ENCODE measurements around the gene THBS3.
A peak's percentile ranks its signal among the peaks of the same experiment; 100 is the strongest.
"Not testable (repeated sequence)": the region's sequence is repeated elsewhere in the genome, so short reads cannot be mapped to it uniquely, and the experiment has no call there.

Gene THBS3

GRCh38 chr1:155168456-155169210 lies 39.1 kb downstream of the THBS3 start:
- peaks cover 19% of the 10 kb centered on the region for H3K79me2 ChIP-seq (ENCODE audit: insufficient read depth, low read length)
- H3K4me1 ChIP-seq (ENCODE audit: insufficient read depth, low read length, poor library complexity, severe bottlenecking): peaks cover 12% of the 10 kb centered on the region
- no peaks in the 10 kb centered on the region for H3F3A ChIP-seq (ENCODE audit: low read depth)
- TF ChIP-seq CTCF (conservative IDR thresholded peaks at IDR 0.05; ENCODE audit: low read length) (no peak), EZH2phosphoT487 (IDR thresholded peaks at IDR 0.05; ENCODE audit: borderline replicate concordance) (no peak)
- no peak overlapping the region for H3K9ac ChIP-seq (ENCODE audit: low read depth, low read length, poor library complexity, severe bottlenecking)
- H3K4me2 ChIP-seq (ENCODE audit: low read depth, low read length, poor library complexity, severe bottlenecking): no peak overlapping the region
- no peaks in the 10 kb centered on the region for H4K20me1 ChIP-seq (ENCODE audit: insufficient read depth, low read length, poor library complexity, severe bottlenecking)
- H2AFZ ChIP-seq (ENCODE audit: low read length): no peak overlapping the region
- no peaks in the 10 kb centered on the region for H3K36me3 ChIP-seq (ENCODE audit: insufficient read depth, low read length)
- no peaks in the 10 kb centered on the region for H3K9me3 ChIP-seq (ENCODE audit: insufficient read depth, low read depth, low read length)
- H3K27me3 ChIP-seq (ENCODE audit: insufficient read depth, low read length, poor library complexity, severe bottlenecking): no peaks in the 10 kb centered on the region
- no peak overlapping the region for H3K4me3 ChIP-seq (ENCODE audit: low read length, poor library complexity, severe bottlenecking)
- H3K9me2 ChIP-seq (replicated peaks; ENCODE audit: low read depth, low read length): no peaks in the 10 kb centered on the region

- H3K4me1 ChIP-seq (ENCODE audit: insufficient read depth, low read length, poor library complexity, severe bottlenecking): peaks cover 12% of the 10 kb centered on the region
- H3K9me3 ChIP-seq (ENCODE audit: insufficient read depth, low read depth, low read length); H3K27me3 ChIP-seq (ENCODE audit: insufficient read depth, low read length, poor library complexity, severe bottlenecking); H3K4me3 ChIP-seq (ENCODE audit: low read length, poor library complexity, severe bottlenecking); H3K9me2 ChIP-seq (replicated peaks; ENCODE audit: low read depth, low read length); H4K20me1 ChIP-seq (ENCODE audit: insufficient read depth, low read length, poor library complexity, severe bottlenecking); H3K36me3 ChIP-seq (ENCODE audit: insufficient read depth, low read length); H3K9ac ChIP-seq (ENCODE audit: low read depth, low read length, poor library complexity, severe bottlenecking); H2AFZ ChIP-seq (ENCODE audit: low read length); H3F3A ChIP-seq (ENCODE audit: low read depth): not testable (repeated sequence)
- peaks cover 19% of the 10 kb centered on the region for H3K79me2 ChIP-seq (ENCODE audit: insufficient read depth, low read length)
- peak overlapping the region; percentile 88 for H3K4me2 ChIP-seq (ENCODE audit: low read depth, low read length, poor library complexity, severe bottlenecking)
Observed at GRCh38 chr1:155168105-155168445, 39.6 kb downstream of the THBS3 start.

- TF ChIP-seq EZH2phosphoT487 (IDR thresholded peaks at IDR 0.05; ENCODE audit: borderline replicate concordance) (no peak), CTCF (conservative IDR thresholded peaks at IDR 0.05; ENCODE audit: low read length) (peak; percentile 92)
- H3K9ac ChIP-seq (ENCODE audit: low read depth, low read length, poor library complexity, severe bottlenecking): no peak overlapping the region
Observed at GRCh38 chr1:155167166-155168104, 40.3 kb downstream of the THBS3 start.

More at GRCh38 chr1:155167166-155168104, 40.3 kb downstream of the THBS3 start:
- Histone ChIP-seq H2AFZ (ENCODE audit: low read length) (peak overlapping the region; percentile 61), H3K27me3 (ENCODE audit: insufficient read depth, low read length, poor library complexity, severe bottlenecking) (no peaks in the 10 kb centered on the region), H3K4me2 (ENCODE audit: low read depth, low read length, poor library complexity, severe bottlenecking) (peak overlapping the region; percentile 88), H3F3A (ENCODE audit: low read depth) (no peaks in the 10 kb centered on the region), H3K9me3 (ENCODE audit: insufficient read depth, low read depth, low read length) (no peaks in the 10 kb centered on the region), H3K4me3 (ENCODE audit: low read length, poor library complexity, severe bottlenecking) (peak overlapping the region; percentile 37), H3K79me2 (ENCODE audit: insufficient read depth, low read length) (peaks cover 17% of the 10 kb centered on the region), H3K9me2 (replicated peaks; ENCODE audit: low read depth, low read length) (no peaks in the 10 kb centered on the region), H4K20me1 (ENCODE audit: insufficient read depth, low read length, poor library complexity, severe bottlenecking) (no peaks in the 10 kb centered on the region), H3K36me3 (ENCODE audit: insufficient read depth, low read length) (no peaks in the 10 kb centered on the region), H3K4me1 (ENCODE audit: insufficient read depth, low read length, poor library complexity, severe bottlenecking) (peaks cover 10% of the 10 kb centered on the region)

Data from Loucy (cell line).